ENCODE data around the gene CT45A9. TPM values are rescaled to one million over a fixed set of nuclear protein-coding genes. Genes with fewer than 3 reads are reported as not detected.
"Not testable (repeated sequence)": the region's sequence is repeated elsewhere in the genome, so short reads cannot be mapped to it uniquely, and the experiment has no call there.

CT45A9 gene
- total RNA-seq = not detected

- intact Hi-C loops (cut with DNase I); H3K4me3 ChIP-seq (replicated peaks in 1 of 3); H3K4me1 ChIP-seq; H3K36me3 ChIP-seq; H3K9me3 ChIP-seq; H3K27ac ChIP-seq; H3K27me3 ChIP-seq; DNase-seq: not testable (repeated sequence)
- WGBS, 2 donors = no CpG with 5 or more reads among the region's 17 CpGs
These were observed at the start of gene CT45A9 for GRCh38 chrX:135871712-135872111. Gene CT45A9 (minus strand): TSS chrX:135871812. CDS start chrX:135868061, 3,751 bp downstream.

- H3K27ac ChIP-seq; H3K4me3 ChIP-seq (replicated peaks in 1 of 3); intact Hi-C loops (cut with DNase I); DNase-seq; H3K36me3 ChIP-seq; H3K27me3 ChIP-seq; H3K4me1 ChIP-seq; H3K9me3 ChIP-seq: not testable (repeated sequence)
- 62 to 75% methylated on average over 1 of the region's 1 CpG for WGBS, 2 donors
These were observed 48.9 kb upstream of the CT45A9 start for GRCh38 chrX:135920516-135920915.

GRCh38 chrX:135914404-135914803 lies 42.8 kb upstream of the CT45A9 start:
- no peak for TF ChIP-seq POLR2A (IDR thresholded peaks at IDR 0.05)
- no peak for TF ChIP-seq CTCF (IDR thresholded peaks at IDR 0.05)
- no peak for DNase-seq
- Histone ChIP-seq H3K4me1 (no peaks in the 10 kb centered on the region), H3K27ac (no peak overlapping the region), H3K9me3 (no peaks in the 10 kb centered on the region), H3K36me3 (no peaks in the 10 kb centered on the region), H3K27me3 (no peaks in the 10 kb centered on the region), H3K4me3 (replicated peaks in 1 of 3) (no peak overlapping the region)
- WGBS, 2 donors = 81 to 90% methylated on average over 5 of the region's 5 CpGs
- intact Hi-C loops (cut with DNase I) = no loop called here

- WGBS, 2 donors = 77 to 86% methylated on average over 5 of the region's 5 CpGs
- Histone ChIP-seq H3K36me3 (no peaks in the 10 kb centered on the region), H3K27ac (no peak overlapping the region), H3K4me3 (replicated peaks in 1 of 3) (no peak overlapping the region), H3K9me3 (no peaks in the 10 kb centered on the region), H3K27me3 (no peaks in the 10 kb centered on the region), H3K4me1 (no peaks in the 10 kb centered on the region)
- TF ChIP-seq CTCF (IDR thresholded peaks at IDR 0.05) (no peak), POLR2A (IDR thresholded peaks at IDR 0.05) (no peak)
- no peak for DNase-seq
- intact Hi-C loops (cut with DNase I) = no loop called here
These were observed 38.6 kb upstream of the CT45A9 start for GRCh38 chrX:135910251-135910650.

GRCh38 chrX:135893294-135893817 lies 21.7 kb upstream of the CT45A9 start, which contains the start of the genes CT45A10 and SAGE1:
Gene CT45A10 (minus strand): TSS chrX:135893444. CDS start chrX:135885344, 8,100 bp downstream.
Gene SAGE1 (plus strand): TSS chrX:135893716. CDS start chrX:135896243, 2,527 bp downstream.
- TF ChIP-seq CTCF (IDR thresholded peaks at IDR 0.05) (no peak), POLR2A (IDR thresholded peaks at IDR 0.05) (no peak)
- intact Hi-C loops (cut with DNase I) = no loop called here
- no peak for DNase-seq
- Histone ChIP-seq H3K36me3 (no peaks in the 10 kb centered on the region), H3K4me3 (replicated peaks in 1 of 3) (no peak within 1 kb of the TSS), H3K4me1 (no peaks in the 10 kb centered on the region), H3K27me3 (no peaks in the 10 kb centered on the region), H3K9me3 (no peaks in the 10 kb centered on the region), H3K27ac (no peak within 1 kb of the TSS)
- 89 to 94% methylated on average over 2 to 19 of the region's 22 CpGs for WGBS, 2 donors

GRCh38 chrX:135892781-135893180 lies 21.2 kb upstream of the CT45A9 start:
- DNase-seq = no peak
- 80 to 97% methylated on average over 3 to 6 of the region's 11 CpGs for WGBS, 2 donors

More at GRCh38 chrX:135892781-135893180, 21.2 kb upstream of the CT45A9 start:
- intact Hi-C loops (cut with DNase I) = no loop called here
- no peak for TF ChIP-seq POLR2A (IDR thresholded peaks at IDR 0.05)
- Histone ChIP-seq H3K4me3 (replicated peaks in 1 of 3) (no peak overlapping the region), H3K27me3 (no peaks in the 10 kb centered on the region), H3K9me3 (no peaks in the 10 kb centered on the region), H3K36me3 (no peaks in the 10 kb centered on the region), H3K4me1 (no peaks in the 10 kb centered on the region), H3K27ac (no peak overlapping the region)
